CD14-positive monocyte (primary cell): ENCODE data around the gene SNAI3. TPM values are rescaled to one million over a fixed set of nuclear protein-coding genes. Genes with fewer than 3 reads are reported as not detected.
A peak's percentile ranks its signal among the peaks of the same experiment; 100 is the strongest.

Source experiments
- DNase-seq, 3 donors: peaks; one replicate each; pipeline ENCODE4 v3.0.0-alpha.2; 2011 to 2022
- H2AFZ ChIP-seq: 2 replicates; pipeline ENCODE4 v1.6.0; 2012; ENCODE audit warnings: mild to moderate bottlenecking, low read depth, low read length, inconsistent platforms; ENCODE audit not compliant: insufficient read depth, poor library complexity, severe bottlenecking
- H3K27ac ChIP-seq, 2 donors: 1 replicate in 1 of 2; 2 replicates in 1 of 2; pipeline ENCODE4 v1.5.1; 2012 to 2013; ENCODE audit warnings: low read length in 2 of 2, control low read depth in 1 of 2, inconsistent platforms in 1 of 2, low read depth in 1 of 2, mild to moderate bottlenecking in 1 of 2
- H3K27me3 ChIP-seq, 2 donors: one replicate each; pipeline versions ENCODE4 v1.6.0 to v1.6.1; 2011 to 2013; ENCODE audit warnings: low read length in 2 of 2; ENCODE audit not compliant: control insufficient read depth in 2 of 2, insufficient read depth in 2 of 2
- H3K36me3 ChIP-seq, 2 donors: replicated peaks in 1 of 2; 1 replicate in 1 of 2; 2 replicates in 1 of 2; pipeline versions ENCODE4 v1.5.1 to v1.6.1; 2012 to 2013; ENCODE audit warnings: low read length in 2 of 2, control low read depth in 1 of 2, inconsistent platforms in 1 of 2, mild to moderate bottlenecking in 1 of 2; ENCODE audit not compliant: insufficient read depth in 2 of 2, control insufficient read depth in 1 of 2
- H3K4me1 ChIP-seq, 2 donors: 1 replicate in 1 of 2; 2 replicates in 1 of 2; pipeline versions ENCODE4 v1.5.1 to v1.6.1; 2012 to 2013; ENCODE audit warnings: low read length in 2 of 2, control low read depth in 1 of 2, inconsistent platforms in 1 of 2, mild to moderate bottlenecking in 1 of 2, moderate library complexity in 1 of 2; ENCODE audit not compliant: insufficient read depth in 2 of 2, control insufficient read depth in 1 of 2
- H3K4me2 ChIP-seq: replicated peaks from 2 replicates; pipeline ENCODE3; 2012; ENCODE audit warnings: low read length, moderate library complexity, mild to moderate bottlenecking; ENCODE audit not compliant: poor library complexity, severe bottlenecking; ENCODE audit errors: extremely low read depth
- H3K4me3 ChIP-seq, 3 experiments: fragments of 200-600 bp in 1 of 3; sonication (generic) in 1 of 3; replicated peaks in 1 of 3; 1 replicate in 2 of 3; 2 replicates in 1 of 3; pipeline ENCODE4 v1.5.1; 2011 to 2013; ENCODE audit warnings: low read length in 3 of 3, mild to moderate bottlenecking in 3 of 3, control low read depth in 2 of 3, low read depth in 2 of 3, inconsistent platforms in 1 of 3, moderate library complexity in 1 of 3
- H3K79me2 ChIP-seq: 2 replicates; pipeline ENCODE4 v1.6.0; 2012; ENCODE audit warnings: mild to moderate bottlenecking, control low read depth, inconsistent platforms, low read length, moderate library complexity; ENCODE audit not compliant: insufficient read depth
- H3K9ac ChIP-seq: 2 replicates; pipeline ENCODE4 v1.6.0; 2017; ENCODE audit warnings: low read length, mild to moderate bottlenecking; ENCODE audit not compliant: insufficient read depth, poor library complexity, severe bottlenecking
- H3K9me3 ChIP-seq, 2 donors: replicated peaks in 1 of 2; 1 replicate in 1 of 2; 2 replicates in 1 of 2; pipeline versions ENCODE4 v1.5.1 to v1.6.1; 2012 to 2013; ENCODE audit warnings: low read length in 2 of 2, control low read depth in 1 of 2; ENCODE audit not compliant: control insufficient read depth in 1 of 2, insufficient read depth in 1 of 2
- H4K20me1 ChIP-seq: 2 replicates; pipeline ENCODE4 v1.6.0; 2012; ENCODE audit warnings: mild to moderate bottlenecking, low read length, control low read depth, moderate library complexity; ENCODE audit not compliant: insufficient read depth
- H3K27ac Mint-ChIP-seq, 7 donors: one replicate each; pipeline ENCODE4 v1.8.0; 2020; ENCODE audit warnings: mild to moderate bottlenecking in 7 of 7, mixed read lengths in 7 of 7, moderate library complexity in 6 of 7, inconsistent platforms in 2 of 7
- H3K27me3 Mint-ChIP-seq, 3 donors: one replicate each; pipeline ENCODE4 v1.8.0; 2021 to 2022; ENCODE audit warnings: low read depth in 3 of 3, mild to moderate bottlenecking in 3 of 3, mixed read lengths in 3 of 3, moderate library complexity in 3 of 3, inconsistent platforms in 1 of 3
- H3K36me3 Mint-ChIP-seq, 2 donors: one replicate each; pipeline ENCODE4 v1.8.0; 2020; ENCODE audit warnings: mixed read lengths in 2 of 2, inconsistent platforms in 1 of 2, mild to moderate bottlenecking in 1 of 2
- H3K4me1 Mint-ChIP-seq: one replicate; pipeline ENCODE4 v1.8.0; 2020; ENCODE audit warnings: mild to moderate bottlenecking, mixed read lengths
- H3K4me3 Mint-ChIP-seq, 2 donors: one replicate each; pipeline ENCODE4 v1.8.0; 2020; ENCODE audit warnings: mild to moderate bottlenecking in 2 of 2, mixed read lengths in 2 of 2, moderate library complexity in 1 of 2
- H3K9me3 Mint-ChIP-seq, 7 donors: one replicate each; pipeline ENCODE4 v1.8.0; 2020 to 2022; ENCODE audit warnings: mixed read lengths in 7 of 7, mild to moderate bottlenecking in 6 of 7, moderate library complexity in 6 of 7, inconsistent platforms in 2 of 7
- CTCF ChIP-seq: fragments of 200-600 bp; IDR thresholded peaks from one replicate; pipeline ENCODE4 v1.8.0; 2022; ENCODE audit warnings: antibody characterized with exemption, mild to moderate bottlenecking
- WGBS: methylation state at CpG from one replicate; pipeline ENCODE4 v1.1.5; 2013; ENCODE audit warnings: missing lambda C conversion rate; ENCODE audit not compliant: insufficient coverage; 5-methylcytosine and 5-hydroxymethylcytosine counted together
- intact Hi-C, 2 donors: fragments of 100-400 bp; cut with micrococcal nuclease; formaldehyde crosslinking; loops; one replicate each; pipeline versions ENCODE4 v1.15.0 to v1.15.1; 2023
- polyA plus RNA-seq, 3 donors: library from polyadenylated mRNA; depleted of rRNA in 1 of 3; unstranded in 2 of 3; stranded (reverse) in 1 of 3; fragments of 300-500 nt in 2 of 3; fragments of >200 nt in 1 of 3; fragmentation: Illumina TruSeq in 2 of 3; gene quantifications; 1 replicate in 2 of 3; 2 replicates in 1 of 3; pipeline ENCODE4 v1.2.3, GENCODE V29; 2012 to 2021

SNAI3 gene
- polyA plus RNA-seq, 3 donors: 4.2 to 6.4 (median 5.3) TPM

DNA sequence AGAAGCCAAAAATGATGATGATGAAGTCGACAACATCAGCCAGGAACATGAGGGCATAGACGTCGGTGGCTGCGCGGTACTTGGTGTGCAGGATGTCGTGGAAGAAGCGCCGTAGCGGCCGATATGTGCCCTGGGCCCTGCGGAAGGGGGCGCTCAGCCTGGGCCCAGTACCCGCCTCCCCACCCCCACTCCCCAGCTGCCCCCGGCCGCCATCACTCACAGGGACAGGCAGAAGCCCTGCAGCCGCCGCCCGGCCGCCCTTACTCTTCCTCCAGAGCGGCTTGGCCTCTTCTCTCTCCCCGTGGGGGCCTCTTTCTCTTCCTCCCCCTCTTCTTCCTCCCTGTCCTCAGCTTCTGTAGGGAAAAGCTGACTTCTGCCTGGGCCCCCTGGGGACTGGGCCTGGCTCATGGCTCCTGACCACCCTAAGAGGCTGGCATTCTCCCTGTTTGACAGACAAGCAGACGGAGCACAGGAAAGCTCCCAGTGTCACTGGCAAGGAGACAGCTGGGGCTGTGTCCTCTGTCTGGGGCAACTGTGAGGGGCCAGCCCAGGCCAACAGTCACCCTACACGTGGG lies 34.2 kb upstream of the SNAI3 start:
- Mint-ChIP-seq H3K9me3 (no peaks in the 10 kb centered on the region), H3K4me1 (no peaks in the 10 kb centered on the region), H3K4me3 (no peak overlapping the region), H3K36me3 (peaks cover 72 to 96% of the 10 kb centered on the region in 2 donors), H3K27ac (peak overlapping the region in 3 of 7 donors; percentile 15 to 81 (median 16)), H3K27me3 (no peaks in the 10 kb centered on the region)
- Histone ChIP-seq H4K20me1 (peaks cover 85% of the 10 kb centered on the region), H3K9me3 (no peaks in the 10 kb centered on the region), H3K27me3 (no peaks in the 10 kb centered on the region), H3K36me3 (peaks cover 91 to 100% of the 10 kb centered on the region in 2 donors), H3K9ac (no peak overlapping the region), H2AFZ (no peak overlapping the region), H3K4me3 (no peak overlapping the region), H3K4me2 (no peak overlapping the region), H3K4me1 (no peaks in the 10 kb centered on the region), H3K79me2 (no peaks in the 10 kb centered on the region), H3K27ac (no peak overlapping the region)
- intact Hi-C loops: no loop called here
- 87% methylated on average over 8 of the region's 23 CpGs for WGBS
- no peak for DNase-seq
- no peak for TF ChIP-seq CTCF

- peak overlapping the region in 2 of 7 donors; percentile 15 to 81 for H3K27ac Mint-ChIP-seq
Measured at GRCh38 chr16:88719933-88720296, 33.6 kb upstream of the SNAI3 start.

More at GRCh38 chr16:88719933-88720296, 33.6 kb upstream of the SNAI3 start:
- Histone ChIP-seq H3K9ac (no peak overlapping the region), H3K4me2 (no peak overlapping the region), H2AFZ (no peak overlapping the region), H3K4me1 (no peaks in the 10 kb centered on the region), H3K27me3 (no peaks in the 10 kb centered on the region), H4K20me1 (peaks cover 85% of the 10 kb centered on the region), H3K36me3 (peaks cover 91 to 100% of the 10 kb centered on the region in 2 donors), H3K4me3 (no peak overlapping the region), H3K27ac (peak overlapping the region in 1 of 2 donors; percentile 22), H3K9me3 (no peaks in the 10 kb centered on the region), H3K79me2 (no peaks in the 10 kb centered on the region)
- 97% methylated on average over 19 of the region's 19 CpGs for WGBS
- no peaks in the 10 kb centered on the region for H3K4me1 Mint-ChIP-seq
- TF ChIP-seq CTCF: no peak
- no peaks in the 10 kb centered on the region for H3K27me3 Mint-ChIP-seq
- intact Hi-C loops: no loop called here
- H3K9me3 Mint-ChIP-seq: no peaks in the 10 kb centered on the region
- no peak for DNase-seq
- no peak overlapping the region for H3K4me3 Mint-ChIP-seq
- peaks cover 72 to 95% of the 10 kb centered on the region in 2 donors for H3K36me3 Mint-ChIP-seq
